GM12872 (cell line): ENCODE measurements around the gene DEXI.
A peak's percentile ranks its signal among the peaks of the same experiment; 100 is the strongest.

Experiments
- CTCF ChIP-seq: IDR thresholded peaks from 3 replicates; pipeline ENCODE4 v1.5.1; 2011; ENCODE audit warnings: low read depth, mild to moderate bottlenecking, low read length, moderate library complexity; ENCODE audit not compliant: insufficient read depth

The DEXI gene

GRCh38 chr16:10942352-10943063 lies at the start of gene DEXI:
TSS of gene DEXI (minus strand) at chr16:10942468. CDS start at chr16:10942005, 463 bp downstream.
- TF ChIP-seq CTCF, result 0 out of 3 replicates have a peak, but pooled peaks have one; percentile 1

- no peak for TF ChIP-seq CTCF
Measured at GRCh38 chr16:10990378-10990777, 48.1 kb upstream of the DEXI start.

GRCh38 chr16:10989559-10989958 lies 47.3 kb upstream of the DEXI start:
- no peak for TF ChIP-seq CTCF

- TF ChIP-seq CTCF, result no peak
Measured at GRCh38 chr16:10988879-10989278, 46.6 kb upstream of the DEXI start.

GRCh38 chr16:10988164-10988803 lies 46.0 kb upstream of the DEXI start:
- peak; percentile 77 for TF ChIP-seq CTCF

- TF ChIP-seq CTCF, result no peak
Measured at GRCh38 chr16:10987361-10988163, 45.3 kb upstream of the DEXI start.

- no peak for TF ChIP-seq CTCF
Measured at GRCh38 chr16:10984509-10984908, 42.2 kb upstream of the DEXI start.
